Measurements from ENCODE around the gene SLC12A4.

- no peak for TF ChIP-seq POLR2AphosphoS5 (IDR thresholded peaks at IDR 0.05)
- no peak for TF ChIP-seq CTCF (IDR thresholded peaks at IDR 0.05)
- TF ChIP-seq POLR2A (IDR thresholded peaks at IDR 0.05): no peak
- TF ChIP-seq EP300 (IDR thresholded peaks at IDR 0.05): no peak
Measured at GRCh38 chr16:67919622-67920221, 48.7 kb downstream of the SLC12A4 start.

All from suprapubic skin (tissue), 4 donors.